NB4 (cell line): Measurements from ENCODE around the gene ARPP21.

Experiments used
- TF ChIP-seq, protein P1 (sequence below): IDR thresholded peaks from one replicate; pipeline ENCODE4 v1.5.1; 2012; ENCODE audit warnings: low read depth, low read length
- TF ChIP-seq, protein P2 (sequence below): IDR thresholded peaks from 2 replicates; pipeline ENCODE4 v1.6.1; 2011; ENCODE audit warnings: low read depth, low read length

GRCh38 chr3:35646081-35646480 lies 6.8 kb downstream of the ARPP21 start:
- TF ChIP-seq, protein P1, sequence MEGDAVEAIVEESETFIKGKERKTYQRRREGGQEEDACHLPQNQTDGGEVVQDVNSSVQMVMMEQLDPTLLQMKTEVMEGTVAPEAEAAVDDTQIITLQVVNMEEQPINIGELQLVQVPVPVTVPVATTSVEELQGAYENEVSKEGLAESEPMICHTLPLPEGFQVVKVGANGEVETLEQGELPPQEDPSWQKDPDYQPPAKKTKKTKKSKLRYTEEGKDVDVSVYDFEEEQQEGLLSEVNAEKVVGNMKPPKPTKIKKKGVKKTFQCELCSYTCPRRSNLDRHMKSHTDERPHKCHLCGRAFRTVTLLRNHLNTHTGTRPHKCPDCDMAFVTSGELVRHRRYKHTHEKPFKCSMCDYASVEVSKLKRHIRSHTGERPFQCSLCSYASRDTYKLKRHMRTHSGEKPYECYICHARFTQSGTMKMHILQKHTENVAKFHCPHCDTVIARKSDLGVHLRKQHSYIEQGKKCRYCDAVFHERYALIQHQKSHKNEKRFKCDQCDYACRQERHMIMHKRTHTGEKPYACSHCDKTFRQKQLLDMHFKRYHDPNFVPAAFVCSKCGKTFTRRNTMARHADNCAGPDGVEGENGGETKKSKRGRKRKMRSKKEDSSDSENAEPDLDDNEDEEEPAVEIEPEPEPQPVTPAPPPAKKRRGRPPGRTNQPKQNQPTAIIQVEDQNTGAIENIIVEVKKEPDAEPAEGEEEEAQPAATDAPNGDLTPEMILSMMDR, result no peak
- TF ChIP-seq, protein P2, sequence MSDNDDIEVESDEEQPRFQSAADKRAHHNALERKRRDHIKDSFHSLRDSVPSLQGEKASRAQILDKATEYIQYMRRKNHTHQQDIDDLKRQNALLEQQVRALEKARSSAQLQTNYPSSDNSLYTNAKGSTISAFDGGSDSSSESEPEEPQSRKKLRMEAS, result no peak
